GM03348 (cell line): ENCODE data around the gene CEP170B.
"Not testable (repeated sequence)": the region's sequence is repeated elsewhere in the genome, so short reads cannot be mapped to it uniquely, and the experiment has no call there.

ENCODE experiments used
- DNase-seq: peaks from one replicate; pipeline ENCODE4 v3.0.0; 2012; ENCODE audit warnings: low spot score

Gene CEP170B

GRCh38 chr14:104913435-104913834 lies 48.4 kb downstream of the CEP170B start:
- DNase-seq: no peak

- DNase-seq: no peak
Measured at GRCh38 chr14:104917116-104917515, 52.0 kb downstream of the CEP170B start.

GRCh38 chr14:104917993-104918392 lies 52.9 kb downstream of the CEP170B start:
- DNase-seq: no peak

- not testable (repeated sequence) for DNase-seq
Measured at GRCh38 chr14:104919152-104919992, 54.3 kb downstream of the CEP170B start.

- no peak for DNase-seq
Measured at GRCh38 chr14:104919993-104920315, 54.9 kb downstream of the CEP170B start.

- no peak for DNase-seq
Measured at GRCh38 chr14:104923640-104924420, 58.8 kb downstream of the CEP170B start.

GRCh38 chr14:104924421-104925213 lies 59.5 kb downstream of the CEP170B start, which contains the start of gene PLD4:
TSS of gene PLD4 (plus strand) at chr14:104924879. CDS start at chr14:104927141, 2,262 bp downstream.
- no peak for DNase-seq

GRCh38 chr14:104925214-104925854 lies 60.3 kb downstream of the CEP170B start:
- DNase-seq: no peak

- no peak for DNase-seq
Measured at GRCh38 chr14:104925855-104926609, 61.0 kb downstream of the CEP170B start.

GRCh38 chr14:104926619-104927431 lies 61.8 kb downstream of the CEP170B start:
- no peak for DNase-seq

GRCh38 chr14:104927432-104927816 lies 62.4 kb downstream of the CEP170B start:
- no peak for DNase-seq

- DNase-seq: no peak
Measured at GRCh38 chr14:104927901-104928300, 62.8 kb downstream of the CEP170B start.

GRCh38 chr14:104928391-104929133 lies 63.5 kb downstream of the CEP170B start:
- no peak for DNase-seq

GRCh38 chr14:104929268-104930230 lies 64.5 kb downstream of the CEP170B start:
- no peak for DNase-seq

- DNase-seq: no peak
Measured at GRCh38 chr14:104930526-104931303, 65.6 kb downstream of the CEP170B start.

- no peak for DNase-seq
Measured at GRCh38 chr14:104931304-104931770, 66.3 kb downstream of the CEP170B start.
